Mucosa of rectum (tissue), 2 donors: ENCODE results near the gene COL19A1.
"Not testable (repeated sequence)": the region's sequence is repeated elsewhere in the genome, so short reads cannot be mapped to it uniquely, and the experiment has no call there.

Experiments
- H3K27ac ChIP-seq, 2 donors: one replicate each; pipeline ENCODE4 v1.7.0; 2013; ENCODE audit warnings: inconsistent platforms in 2 of 2, low read depth in 2 of 2, low read length in 2 of 2
- H3K27me3 ChIP-seq, 2 donors: one replicate each; pipeline ENCODE4 v1.7.0; 2013; ENCODE audit warnings: low read length in 2 of 2; ENCODE audit not compliant: control insufficient read depth in 2 of 2, insufficient read depth in 2 of 2
- H3K36me3 ChIP-seq, 2 donors: one replicate each; pipeline ENCODE4 v1.7.0; 2013; ENCODE audit warnings: low read length in 2 of 2; ENCODE audit not compliant: control insufficient read depth in 2 of 2, insufficient read depth in 2 of 2
- H3K4me1 ChIP-seq, 2 donors: one replicate each; pipeline ENCODE4 v1.7.0; 2013; ENCODE audit warnings: low read length in 2 of 2, mild to moderate bottlenecking in 1 of 2; ENCODE audit not compliant: control insufficient read depth in 2 of 2, insufficient read depth in 2 of 2
- H3K4me3 ChIP-seq, 2 donors: one replicate each; pipeline ENCODE4 v1.7.0; 2013; ENCODE audit warnings: low read length in 2 of 2
- H3K9ac ChIP-seq, 2 donors: one replicate each; pipeline ENCODE4 v1.7.0; 2013; ENCODE audit warnings: low read length in 2 of 2, low read depth in 1 of 2, mild to moderate bottlenecking in 1 of 2
- H3K9me3 ChIP-seq, 2 donors: one replicate each; pipeline ENCODE4 v1.7.0; 2013; ENCODE audit warnings: low read length in 2 of 2; ENCODE audit not compliant: control insufficient read depth in 2 of 2
- donor health status: healthy.
- donor health status: Normal muscosa, but diverticular disease.

Gene COL19A1

GRCh38 chr6:69918813-69919475 is 52.6 kb downstream of the COL19A1 start:
- H3K4me3 ChIP-seq, result no peak overlapping the region
- H3K27ac ChIP-seq, result no peak overlapping the region
- H3K9me3 ChIP-seq, result no peaks in the 10 kb centered on the region
- H3K36me3 ChIP-seq, result no peaks in the 10 kb centered on the region
- H3K27me3 ChIP-seq, result no peaks in the 10 kb centered on the region
- no peaks in the 10 kb centered on the region for H3K4me1 ChIP-seq
- no peak overlapping the region for H3K9ac ChIP-seq

GRCh38 chr6:69921066-69921465 is 54.7 kb downstream of the COL19A1 start:
- not testable (repeated sequence) for H3K4me1 ChIP-seq, H3K36me3 ChIP-seq, H3K27ac ChIP-seq, H3K4me3 ChIP-seq, H3K9me3 ChIP-seq, H3K27me3 ChIP-seq, H3K9ac ChIP-seq

GRCh38 chr6:69921611-69922010 is 55.3 kb downstream of the COL19A1 start:
- not testable (repeated sequence) for H3K27ac ChIP-seq

GRCh38 chr6:69926745-69927144 is 60.4 kb downstream of the COL19A1 start:
- no peaks in the 10 kb centered on the region for H3K27me3 ChIP-seq
- no peak overlapping the region for H3K4me3 ChIP-seq
- H3K27ac ChIP-seq, result no peak overlapping the region

More at GRCh38 chr6:69921611-69922010, 55.3 kb downstream of the COL19A1 start:
- H3K4me3 ChIP-seq, H3K4me1 ChIP-seq, H3K9me3 ChIP-seq, H3K9ac ChIP-seq, H3K27me3 ChIP-seq, H3K36me3 ChIP-seq: not testable (repeated sequence)

GRCh38 chr6:69933239-69933638 is 66.9 kb downstream of the COL19A1 start:
- Histone ChIP-seq H3K27ac (no peak overlapping the region), H3K36me3 (no peaks in the 10 kb centered on the region), H3K4me3 (no peak overlapping the region), H3K9ac (no peak overlapping the region), H3K4me1 (no peaks in the 10 kb centered on the region), H3K9me3 (no peaks in the 10 kb centered on the region), H3K27me3 (no peaks in the 10 kb centered on the region)

More at GRCh38 chr6:69926745-69927144, 60.4 kb downstream of the COL19A1 start:
- Histone ChIP-seq H3K9me3 (no peaks in the 10 kb centered on the region), H3K4me1 (no peaks in the 10 kb centered on the region), H3K36me3 (no peaks in the 10 kb centered on the region), H3K9ac (no peak overlapping the region)

- no peaks in the 10 kb centered on the region for H3K9me3 ChIP-seq
- H3K27me3 ChIP-seq, result no peaks in the 10 kb centered on the region
- H3K9ac ChIP-seq, result no peak overlapping the region
- H3K36me3 ChIP-seq, result no peaks in the 10 kb centered on the region
- H3K27ac ChIP-seq, result no peak overlapping the region
- no peaks in the 10 kb centered on the region for H3K4me1 ChIP-seq
- no peak overlapping the region for H3K4me3 ChIP-seq
Measured at GRCh38 chr6:69935079-69935478, 68.7 kb downstream of the COL19A1 start.

- H3K27me3 ChIP-seq, result no peaks in the 10 kb centered on the region
- no peak overlapping the region for H3K9ac ChIP-seq
- no peaks in the 10 kb centered on the region for H3K9me3 ChIP-seq
- no peaks in the 10 kb centered on the region for H3K36me3 ChIP-seq
- H3K27ac ChIP-seq, result no peak overlapping the region
- no peaks in the 10 kb centered on the region for H3K4me1 ChIP-seq
- H3K4me3 ChIP-seq, result no peak overlapping the region
Measured at GRCh38 chr6:69936674-69937363, 70.5 kb downstream of the COL19A1 start.

GRCh38 chr6:69937402-69938136 is 71.2 kb downstream of the COL19A1 start:
- no peak overlapping the region for H3K9ac ChIP-seq

GRCh38 chr6:69942485-69942884 is 76.1 kb downstream of the COL19A1 start:
- H3K4me1 ChIP-seq, result no peaks in the 10 kb centered on the region
- H3K27ac ChIP-seq, result no peak overlapping the region
- no peaks in the 10 kb centered on the region for H3K27me3 ChIP-seq
- H3K9me3 ChIP-seq, result no peaks in the 10 kb centered on the region
- no peaks in the 10 kb centered on the region for H3K36me3 ChIP-seq
- H3K4me3 ChIP-seq, result no peak overlapping the region
- no peak overlapping the region for H3K9ac ChIP-seq

More at GRCh38 chr6:69937402-69938136, 71.2 kb downstream of the COL19A1 start:
- Histone ChIP-seq H3K9me3 (no peaks in the 10 kb centered on the region), H3K27me3 (no peaks in the 10 kb centered on the region), H3K4me1 (no peaks in the 10 kb centered on the region), H3K4me3 (no peak overlapping the region), H3K36me3 (no peaks in the 10 kb centered on the region), H3K27ac (no peak overlapping the region)

GRCh38 chr6:69945192-69945591 is 78.8 kb downstream of the COL19A1 start:
- H3K27me3 ChIP-seq, result no peaks in the 10 kb centered on the region
- H3K9me3 ChIP-seq, result no peaks in the 10 kb centered on the region
- H3K9ac ChIP-seq, result no peak overlapping the region
- no peaks in the 10 kb centered on the region for H3K4me1 ChIP-seq
- H3K36me3 ChIP-seq, result no peaks in the 10 kb centered on the region
- H3K27ac ChIP-seq, result no peak overlapping the region
- no peak overlapping the region for H3K4me3 ChIP-seq
